SH-SY5Y (cell line): ENCODE measurements around the gene CHD6.

Experiments
- GATA2 ChIP-seq: IDR thresholded peaks from 2 replicates; pipeline ENCODE4 v1.6.1; 2011; ENCODE audit warnings: mild to moderate bottlenecking, low read depth, low read length
- GATA3 ChIP-seq: IDR thresholded peaks from 2 replicates; pipeline ENCODE4 v1.6.1; 2011; ENCODE audit warnings: low read depth, mild to moderate bottlenecking, low read length, moderate library complexity

Gene CHD6

DNA sequence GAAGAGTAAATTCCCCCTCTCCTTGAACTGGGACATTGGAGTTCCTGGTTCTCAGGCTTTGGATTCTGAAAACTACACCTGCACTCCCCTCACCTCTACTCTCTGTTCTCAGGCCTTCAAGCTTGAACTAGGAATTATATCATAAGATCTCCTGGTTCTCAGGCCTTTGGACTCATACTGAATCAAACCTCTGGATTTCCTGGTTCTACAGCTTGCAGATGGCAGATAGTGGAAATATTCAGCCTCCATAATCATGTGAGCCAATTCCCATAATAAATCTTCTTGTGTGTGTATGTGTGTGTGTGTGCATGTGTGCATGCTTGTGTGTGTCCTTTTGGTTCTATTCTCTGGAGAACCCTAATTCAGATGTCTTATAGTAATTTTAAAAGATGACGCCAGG, 12.7 kb upstream of the CHD6 start:
- TF ChIP-seq GATA3 (no peak), GATA2 (no peak)

DNA sequence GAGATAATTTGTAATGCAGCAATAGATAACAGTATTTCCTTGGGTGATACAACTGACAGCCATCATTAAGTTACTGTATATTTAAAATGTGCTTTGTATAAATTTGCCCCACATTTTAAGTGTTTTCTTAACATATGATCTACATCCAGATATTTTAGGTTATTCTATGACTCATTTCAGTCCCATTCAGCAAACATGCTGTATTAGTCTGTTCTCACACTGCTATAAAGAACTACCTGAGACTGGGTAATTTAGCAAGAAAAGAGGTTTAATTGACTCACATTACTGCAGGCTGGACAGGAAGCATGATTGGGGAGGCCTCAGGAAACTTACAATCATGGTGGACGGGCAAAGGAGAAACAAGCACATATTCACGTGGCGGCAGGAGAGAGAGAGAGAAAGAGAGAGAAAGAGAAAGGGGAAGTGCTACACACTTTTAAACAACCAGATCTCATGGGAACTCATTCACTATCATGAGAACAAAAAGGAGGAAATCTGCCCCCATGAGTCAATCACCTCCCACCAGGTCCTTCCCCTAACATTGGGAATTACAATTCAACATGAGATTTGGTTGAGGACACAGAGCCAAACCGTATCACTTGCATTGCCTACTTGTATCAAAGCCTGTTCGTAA, 9.6 kb upstream of the CHD6 start:
- TF ChIP-seq GATA3, result no peak
- no peak for TF ChIP-seq GATA2

GRCh38 chr20:41627001-41627495, 8.9 kb upstream of the CHD6 start:
- TF ChIP-seq GATA3 (no peak), GATA2 (no peak)

DNA sequence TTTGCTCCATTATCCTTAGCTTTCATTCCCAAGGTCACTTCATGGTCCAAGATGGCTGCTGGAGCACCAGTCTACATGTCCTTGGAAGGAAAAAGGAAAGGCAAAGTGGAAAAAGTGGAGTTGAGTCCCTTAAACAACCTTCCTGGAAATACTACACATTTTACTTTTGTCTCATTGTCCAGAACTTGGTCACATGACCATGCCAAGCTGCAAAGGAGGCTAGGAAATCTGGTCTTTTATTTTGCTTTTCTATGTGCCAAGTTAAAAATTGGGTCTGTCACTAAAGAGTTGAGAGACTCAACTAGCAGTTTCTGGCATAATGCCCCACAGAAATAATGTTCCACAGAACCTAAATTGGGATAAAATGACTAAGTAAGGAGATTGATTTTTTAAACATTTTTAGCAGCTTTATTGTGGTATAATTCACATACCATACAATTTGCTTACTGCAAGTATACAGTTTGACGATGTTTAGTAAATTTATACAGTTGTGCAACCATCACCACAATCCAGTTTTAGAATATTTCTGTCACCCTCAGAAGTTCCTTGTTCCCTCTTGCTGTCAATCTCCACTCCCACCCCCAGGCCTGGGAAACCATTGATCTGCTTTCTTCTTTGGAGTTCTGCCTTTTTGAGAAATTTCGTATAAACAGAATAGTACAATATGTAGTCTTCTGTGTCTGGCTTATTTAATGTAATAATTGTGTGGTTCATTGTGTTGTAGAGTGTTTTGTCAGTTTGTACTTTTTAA, 5.6 kb upstream of the CHD6 start:
- TF ChIP-seq GATA3, result no peak
- no peak for TF ChIP-seq GATA2

DNA sequence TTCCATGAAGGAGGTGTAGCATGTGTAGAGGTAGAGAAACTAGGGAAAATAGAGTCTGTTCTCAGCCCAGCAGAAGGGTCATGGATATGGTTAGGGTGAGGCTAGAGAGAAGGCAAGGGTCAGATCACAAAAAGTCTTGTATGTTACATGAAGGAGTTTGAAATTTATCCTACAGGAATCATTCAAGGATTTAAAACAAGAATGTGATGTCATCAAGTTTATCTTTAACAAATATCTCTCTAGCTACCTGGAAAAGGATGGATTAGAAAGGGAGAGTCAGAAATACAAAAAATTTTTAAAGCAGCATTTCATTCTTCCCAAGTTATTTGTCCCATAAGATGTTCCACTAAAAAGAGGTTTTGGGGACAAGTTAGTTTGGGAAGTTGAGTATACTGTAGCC, 4.4 kb upstream of the CHD6 start:
- TF ChIP-seq GATA3 (no peak), GATA2 (no peak)

GRCh38 chr20:41621971-41622370, 3.8 kb upstream of the CHD6 start:
- TF ChIP-seq GATA2, result no peak
- TF ChIP-seq GATA3, result no peak

GRCh38 chr20:41621421-41621820, 3.2 kb upstream of the CHD6 start:
- TF ChIP-seq GATA2, result no peak
- no peak for TF ChIP-seq GATA3

DNA sequence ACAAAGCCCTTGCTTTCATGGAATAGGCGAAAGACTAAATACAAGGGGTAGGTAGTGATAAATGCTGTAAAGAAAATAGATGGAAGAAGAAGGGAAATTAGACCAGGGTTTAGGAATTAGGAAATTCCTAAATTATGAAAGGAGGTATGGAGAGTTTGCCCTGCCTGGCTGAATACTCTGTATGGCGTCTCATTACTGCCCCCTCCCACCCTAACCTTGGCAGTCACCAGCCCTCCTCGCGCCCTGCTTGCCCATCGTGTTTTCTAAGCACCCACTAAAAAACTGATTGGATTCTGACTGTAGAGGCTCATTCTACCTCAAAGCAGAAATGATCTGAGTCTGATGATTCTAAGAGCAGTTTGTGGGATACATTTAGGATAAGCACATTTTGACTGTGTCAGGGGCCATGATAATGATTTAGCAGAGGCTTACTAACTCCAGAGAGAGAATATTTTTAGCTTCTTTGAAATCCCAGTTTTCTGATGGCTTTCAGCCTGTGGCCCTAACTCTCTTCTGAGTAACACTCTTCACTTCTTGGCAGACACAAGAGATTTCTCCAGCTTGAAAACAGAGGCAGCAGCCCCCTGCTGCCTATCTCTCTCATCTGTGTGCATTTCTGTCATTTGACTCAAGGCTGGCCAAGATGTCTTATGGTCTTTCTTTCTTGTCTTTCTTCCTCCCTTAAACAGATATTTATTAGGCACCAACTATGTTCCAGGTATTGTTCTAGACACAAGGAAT, 1.4 kb upstream of the CHD6 start:
- TF ChIP-seq GATA3, result no peak
- no peak for TF ChIP-seq GATA2

DNA sequence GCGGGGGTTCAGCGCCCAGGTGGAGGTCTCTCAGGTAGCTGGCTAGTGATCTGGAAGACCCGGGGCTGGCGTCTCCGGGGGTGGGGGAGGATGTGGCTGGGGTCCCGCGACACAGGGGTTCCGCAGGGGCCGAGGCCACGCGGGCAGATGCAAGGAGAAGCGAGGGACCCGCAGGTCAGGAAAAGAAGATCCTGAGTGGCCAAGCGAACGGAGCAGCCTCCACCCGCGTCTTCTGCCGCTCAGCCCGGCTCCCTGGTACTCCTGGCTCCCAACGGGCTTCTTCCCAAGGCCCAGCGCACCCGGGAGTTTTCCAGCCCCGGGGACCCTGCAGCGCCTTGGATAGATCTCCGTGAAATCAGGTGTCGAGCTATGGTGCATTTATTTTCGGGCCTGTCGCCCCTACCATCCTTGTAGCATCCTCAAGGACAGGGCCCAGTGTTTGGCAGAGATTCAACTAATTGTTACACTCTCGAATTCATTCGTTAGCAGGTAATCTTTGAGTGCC, 682 bp upstream of the CHD6 start:
- TF ChIP-seq GATA3 (no peak), GATA2 (no peak)

GRCh38 chr20:41617059-41617901, 897 bp downstream of the CHD6 start:
- no peak for TF ChIP-seq GATA3
- TF ChIP-seq GATA2, result no peak

DNA sequence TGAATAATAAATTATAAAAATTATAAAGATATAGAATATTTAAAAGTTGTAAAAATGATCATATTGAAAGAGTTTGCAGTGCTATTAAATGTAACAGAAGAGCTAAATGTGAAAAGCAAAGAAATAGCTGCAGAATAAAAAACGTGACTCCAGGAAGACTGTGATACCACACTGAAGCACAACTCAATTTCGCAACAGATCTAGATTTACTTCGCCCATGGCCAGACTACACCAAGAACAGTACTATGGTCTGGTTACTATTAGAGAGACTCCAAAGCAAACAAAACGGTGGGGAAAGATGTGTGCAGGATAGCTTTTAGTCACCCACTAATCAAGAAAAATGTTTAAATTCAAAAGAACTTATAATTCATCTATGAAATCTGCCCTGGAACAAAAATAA, 1.9 kb downstream of the CHD6 start:
- TF ChIP-seq GATA3, result no peak
- no peak for TF ChIP-seq GATA2

DNA sequence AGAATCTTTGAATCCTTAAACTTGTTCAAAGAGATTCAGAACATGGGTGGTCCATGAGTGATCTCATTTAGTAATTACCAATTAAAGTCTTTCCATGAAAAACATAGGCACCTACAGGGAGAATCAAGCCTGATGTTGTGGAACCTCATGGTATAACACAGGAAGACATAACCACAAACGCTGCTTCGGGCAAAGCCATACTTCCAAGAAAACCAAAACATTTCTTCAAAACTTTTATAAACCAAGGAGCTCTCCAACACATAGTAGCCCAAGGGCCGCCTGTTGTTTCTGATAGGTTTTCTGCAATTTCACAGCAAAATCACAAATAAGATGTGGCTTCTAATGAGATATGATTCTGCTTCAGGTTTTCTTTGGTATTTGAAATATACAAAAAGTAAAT, 2.5 kb downstream of the CHD6 start:
- TF ChIP-seq GATA3 (no peak), GATA2 (no peak)

GRCh38 chr20:41615110-41615509, 3.1 kb downstream of the CHD6 start:
- TF ChIP-seq GATA3 (no peak), GATA2 (no peak)
